Stimulated activated CD8-positive, alpha-beta memory T cell treated with anti-CD3 and anti-CD28 coated beads, Interleukin-4, amount 100 ng/mL, for 4 hours (primary cell): Measurements from ENCODE around the gene YBX3.

ENCODE experiments used
- DNase-seq, 2 donors: peaks; one replicate each; pipeline ENCODE4 v3.0.0-alpha.2; 2020; ENCODE audit warnings: low read depth in 2 of 2, low spot score in 1 of 2

Gene YBX3

GRCh38 chr12:10722502-10722904 is 620 bp downstream of the YBX3 start:
- DNase-seq, result peak; percentile 24 to 43

- DNase-seq, result peak; percentile 35 to 37
These were observed 1.2 kb downstream of the YBX3 start for GRCh38 chr12:10721651-10722501.

GRCh38 chr12:10720974-10721650 is 2.0 kb downstream of the YBX3 start:
- no peak for DNase-seq

- DNase-seq, result no peak
These were observed 3.6 kb downstream of the YBX3 start for GRCh38 chr12:10719482-10719881.

- no peak for DNase-seq
These were observed 4.8 kb downstream of the YBX3 start for GRCh38 chr12:10718279-10718821.

GRCh38 chr12:10717410-10717809 is 5.7 kb downstream of the YBX3 start:
- DNase-seq, result no peak

- DNase-seq, result no peak
These were observed 6.3 kb downstream of the YBX3 start for GRCh38 chr12:10716704-10717315.

GRCh38 chr12:10716277-10716676 is 6.8 kb downstream of the YBX3 start:
- no peak for DNase-seq

GRCh38 chr12:10715491-10715890 is 7.6 kb downstream of the YBX3 start:
- DNase-seq, result no peak

GRCh38 chr12:10709808-10710207 is 13.3 kb downstream of the YBX3 start:
- no peak for DNase-seq

GRCh38 chr12:10708862-10709261 is 14.3 kb downstream of the YBX3 start:
- no peak for DNase-seq

GRCh38 chr12:10705655-10706054 is 17.5 kb downstream of the YBX3 start:
- DNase-seq, result no peak

GRCh38 chr12:10701843-10702242 is 21.3 kb downstream of the YBX3 start:
- no peak for DNase-seq

- no peak for DNase-seq
These were observed 21.9 kb downstream of the YBX3 start for GRCh38 chr12:10701131-10701681.

- DNase-seq, result no peak
These were observed 22.5 kb downstream of the YBX3 start for GRCh38 chr12:10700581-10700980.

- DNase-seq, result no peak
These were observed 25.3 kb downstream of the YBX3 start for GRCh38 chr12:10697862-10698261.

GRCh38 chr12:10697156-10697555 is 26.0 kb downstream of the YBX3 start:
- no peak for DNase-seq

GRCh38 chr12:10690906-10691305 is 32.2 kb downstream of the YBX3 start:
- DNase-seq, result no peak

- DNase-seq, result no peak
These were observed 34.0 kb downstream of the YBX3 start for GRCh38 chr12:10689146-10689545.

GRCh38 chr12:10688042-10688441 is 35.1 kb downstream of the YBX3 start:
- DNase-seq, result no peak

- DNase-seq, result peak; percentile 36 to 53
These were observed 49.3 kb downstream of the YBX3 start, which contains the start of gene STYK1 for GRCh38 chr12:10673659-10674384. TSS of gene STYK1 (minus strand) at chr12:10674052. CDS start at chr12:10634618, 39,434 bp downstream.
